Stimulated activated naive CD4-positive, alpha-beta T cell (primary cell): ENCODE results near the gene ASTN1.

Source experiments
- DNase-seq, 6 experiments: peaks; one replicate each; lab custom pipeline; 2025; lab: John Stamatoyannopoulos, UW

Gene ASTN1

GRCh38 chr1:176993587-176993986, 170.9 kb downstream of the ASTN1 start:
- DNase-seq: no peak

DNA sequence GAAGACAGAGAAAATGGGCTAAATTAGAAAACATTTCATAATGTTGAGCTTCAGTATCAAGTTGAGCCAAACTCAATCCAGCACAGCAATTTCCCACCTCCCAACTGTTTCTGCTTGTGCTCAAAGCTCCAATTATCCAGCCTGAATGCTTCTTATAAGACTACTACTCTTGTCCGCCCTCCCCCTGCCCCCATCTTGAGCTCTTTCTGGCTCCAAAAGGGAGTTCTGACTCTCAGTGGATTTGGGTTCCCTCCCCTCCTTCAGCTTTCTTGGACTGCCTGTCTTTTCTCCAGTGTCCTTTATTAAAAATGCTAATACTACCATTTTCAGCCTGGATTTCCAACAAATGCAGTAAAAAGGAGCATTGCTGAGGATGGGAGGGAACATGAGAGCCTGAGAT, 174.8 kb downstream of the ASTN1 start:
- DNase-seq: no peak

- no peak for DNase-seq
Observed at GRCh38 chr1:176989023-176989422, 175.5 kb downstream of the ASTN1 start.

DNA sequence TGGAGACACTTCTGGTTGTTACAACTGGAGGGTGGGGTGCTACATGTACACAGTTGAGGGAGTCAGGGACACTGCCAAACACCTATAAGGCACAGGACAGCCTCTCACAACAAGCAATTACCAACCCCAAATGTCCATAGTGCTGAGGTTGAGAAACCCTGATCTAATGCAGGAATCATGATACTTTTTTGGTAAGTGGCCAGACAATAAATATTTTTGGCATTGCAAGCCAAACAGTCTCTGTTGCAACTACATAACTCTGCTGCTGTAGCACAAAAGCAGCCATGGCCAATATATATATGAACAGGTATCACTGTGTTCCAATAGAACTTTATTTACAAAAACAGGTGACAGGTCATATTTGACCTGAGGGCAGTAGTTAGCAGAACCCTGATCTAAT, 177.5 kb downstream of the ASTN1 start:
- no peak for DNase-seq

GRCh38 chr1:176983731-176984130, 180.8 kb downstream of the ASTN1 start:
- DNase-seq: no peak

GRCh38 chr1:176976771-176977170, 187.7 kb downstream of the ASTN1 start:
- no peak for DNase-seq

DNA sequence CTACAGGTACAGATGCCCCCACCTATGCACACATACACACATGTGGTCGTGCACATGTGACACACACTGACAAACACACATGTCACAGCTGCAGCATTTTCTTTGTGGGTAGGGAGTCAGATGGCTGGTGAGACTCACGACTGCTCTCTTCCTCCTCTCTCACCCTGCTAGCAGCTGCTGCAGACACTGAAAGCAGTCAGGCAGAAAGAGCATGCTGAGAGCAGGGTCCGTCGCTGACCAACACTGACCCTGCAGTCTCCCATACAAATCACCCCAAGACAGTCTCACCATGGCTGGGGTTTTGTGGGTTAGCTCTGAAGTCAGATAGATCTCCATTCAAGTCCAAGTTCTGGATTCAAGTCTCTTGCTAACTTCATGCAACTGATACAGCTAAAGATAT, 188.3 kb downstream of the ASTN1 start:
- no peak for DNase-seq

GRCh38 chr1:176964687-176965086, 199.8 kb downstream of the ASTN1 start:
- DNase-seq: no peak

GRCh38 chr1:176963181-176963580, 201.3 kb downstream of the ASTN1 start:
- no peak for DNase-seq

DNA sequence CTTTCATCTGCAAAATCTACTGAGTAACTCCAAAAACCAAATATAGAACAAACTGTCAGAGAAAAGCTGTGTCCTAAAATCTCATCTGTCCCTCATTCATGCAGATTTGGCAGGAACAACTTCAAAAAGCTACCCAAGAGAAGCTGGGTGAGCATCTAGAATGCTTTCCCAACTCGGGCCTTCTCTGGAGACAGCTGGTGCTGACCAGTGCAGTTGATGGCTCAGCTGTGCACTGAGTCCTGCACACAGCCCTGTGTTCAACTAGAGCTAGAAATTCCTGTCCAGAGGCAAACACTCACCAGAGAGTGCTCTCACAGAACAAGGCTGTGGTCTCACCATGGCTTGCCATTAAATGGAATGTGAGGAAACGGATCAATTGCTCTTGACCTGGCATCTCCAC, 202.8 kb downstream of the ASTN1 start:
- no peak for DNase-seq

DNA sequence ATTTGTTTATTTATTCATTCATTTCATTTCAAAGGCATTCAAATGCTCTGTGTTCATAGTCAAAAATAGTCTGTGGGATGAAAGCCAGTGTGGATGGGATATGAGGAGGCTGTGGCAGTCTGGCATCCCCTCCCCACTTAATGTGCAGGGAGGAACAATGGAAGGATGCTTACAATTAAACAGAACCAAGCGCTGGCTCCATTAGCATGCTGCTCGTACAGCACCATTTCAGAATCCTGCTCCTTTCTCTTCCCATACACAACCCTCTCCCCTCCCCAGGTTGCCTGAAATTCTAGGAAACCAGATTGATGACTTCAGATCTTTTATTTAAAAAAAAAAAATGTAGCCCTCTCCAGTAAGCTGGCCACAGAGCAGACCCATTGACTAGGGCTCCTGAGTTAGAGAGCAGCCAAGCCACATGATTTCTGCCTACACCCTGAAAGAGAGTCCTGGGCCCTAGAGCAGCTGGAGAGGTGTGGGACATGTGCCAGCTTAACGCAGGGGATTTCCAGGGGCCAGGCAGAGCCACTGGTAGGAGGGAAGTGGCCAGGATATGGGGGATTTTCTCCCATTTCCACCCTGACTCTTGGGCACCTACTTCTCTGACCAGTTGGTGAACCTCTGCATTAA, 205.2 kb downstream of the ASTN1 start:
- DNase-seq: no peak

GRCh38 chr1:176957603-176958002, 206.9 kb downstream of the ASTN1 start:
- DNase-seq: no peak

DNA sequence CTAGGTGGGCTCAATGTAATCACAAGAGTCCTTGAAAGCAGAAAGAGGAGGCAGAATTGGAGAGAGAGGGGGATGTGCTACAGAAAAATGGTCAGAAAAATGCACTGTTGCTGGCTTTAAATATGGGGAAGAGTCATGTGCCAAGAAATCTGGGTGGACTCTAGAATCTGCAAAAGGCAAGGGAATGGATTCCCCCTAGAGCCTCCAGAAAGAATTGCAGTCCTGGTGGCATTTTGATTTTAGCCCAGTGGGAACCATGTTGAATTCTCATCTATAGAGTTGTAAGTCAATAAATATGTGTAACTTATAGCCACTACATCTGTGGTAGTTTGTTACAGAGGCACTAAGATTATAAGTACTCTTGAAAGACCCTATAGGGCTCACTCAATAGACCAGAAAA, 210.3 kb downstream of the ASTN1 start:
- DNase-seq: no peak

DNA sequence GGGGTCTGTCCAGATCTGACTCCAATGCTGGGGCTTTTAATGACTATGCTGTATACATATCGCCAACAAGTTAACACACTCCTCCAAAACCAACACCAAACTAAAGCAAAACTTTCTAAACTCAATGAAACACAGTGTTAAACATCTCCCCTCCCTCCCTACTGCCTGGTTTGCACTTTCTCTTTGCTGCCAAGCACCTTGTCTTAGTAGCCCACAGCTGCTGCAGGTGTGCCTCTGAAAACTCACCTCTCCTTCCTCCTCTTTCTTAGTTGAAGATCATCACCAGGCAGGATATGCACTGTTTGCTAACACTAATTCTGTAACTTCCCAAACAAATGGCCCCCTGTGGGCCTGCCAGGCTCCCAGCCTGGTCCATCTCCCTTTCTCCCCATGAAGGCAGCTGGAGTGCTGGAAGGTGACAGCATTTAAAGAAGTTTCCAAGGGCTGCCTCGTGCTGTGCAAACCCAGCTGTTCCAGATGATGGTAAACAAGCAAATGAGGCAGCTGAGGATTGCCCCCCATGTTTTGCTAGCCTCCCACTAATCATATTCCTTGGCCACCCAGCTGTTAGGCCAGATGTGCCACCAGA, 213.7 kb downstream of the ASTN1 start:
- no peak for DNase-seq

- DNase-seq: no peak
Observed at GRCh38 chr1:176949033-176949662, 215.4 kb downstream of the ASTN1 start.

- no peak for DNase-seq
Observed at GRCh38 chr1:176944606-176945005, 219.9 kb downstream of the ASTN1 start.

DNA sequence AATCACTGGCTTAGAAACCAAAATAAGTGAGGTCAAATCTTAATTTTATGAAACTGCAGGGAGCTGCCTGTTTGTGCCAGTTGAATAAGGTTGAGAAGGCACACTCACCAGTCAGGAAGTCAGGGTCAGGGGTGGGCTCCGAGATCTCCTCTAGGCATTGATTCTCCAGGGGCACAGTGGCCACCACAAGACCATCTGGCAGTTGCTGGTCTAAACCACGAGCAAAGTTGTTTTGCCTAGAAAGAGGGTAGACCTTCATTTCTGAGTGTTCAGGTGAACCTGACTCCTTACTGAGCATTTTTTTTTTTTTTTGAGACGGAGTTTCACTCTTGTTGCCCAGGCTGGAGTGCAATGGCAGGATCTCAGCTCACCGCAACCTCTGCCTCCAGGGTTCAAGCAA, 220.7 kb downstream of the ASTN1 start:
- no peak for DNase-seq

GRCh38 chr1:176942346-176942745, 222.2 kb downstream of the ASTN1 start:
- DNase-seq: no peak

DNA sequence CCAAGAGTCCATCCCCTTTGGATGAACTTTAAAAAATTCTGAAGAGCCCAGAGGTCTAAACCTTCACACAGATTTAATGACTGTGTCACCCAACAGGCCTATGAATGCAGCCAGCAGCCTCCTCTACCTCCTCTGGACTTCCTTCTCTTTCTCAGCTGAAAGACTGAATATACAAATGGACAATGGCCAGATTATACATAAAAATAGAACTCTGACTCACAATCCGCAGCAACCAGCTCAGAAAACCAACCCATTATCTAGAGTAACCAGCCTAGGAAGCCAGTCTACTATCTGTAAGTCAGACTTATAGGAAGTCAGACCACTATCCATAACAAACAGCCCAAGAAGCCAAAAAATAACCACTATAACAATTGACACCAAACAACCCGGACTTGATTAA, 224.5 kb downstream of the ASTN1 start:
- DNase-seq: no peak

- DNase-seq: no peak
Observed at GRCh38 chr1:176938375-176938774, 226.1 kb downstream of the ASTN1 start.

- no peak for DNase-seq
Observed at GRCh38 chr1:176934370-176934769, 230.1 kb downstream of the ASTN1 start.

GRCh38 chr1:176932114-176933104, 232.1 kb downstream of the ASTN1 start:
- DNase-seq: no peak

GRCh38 chr1:176931526-176931925, 233.0 kb downstream of the ASTN1 start:
- no peak for DNase-seq
